Stomach (tissue), 9 donors: Measurements from ENCODE around the gene ADSS1. TPM values are rescaled to one million over a fixed set of nuclear protein-coding genes. Genes with fewer than 3 reads are reported as not detected.
A peak's percentile ranks its signal among the peaks of the same experiment; 100 is the strongest.

Source experiments
- DNase-seq, 2 donors: peaks; one replicate each; pipeline versions ENCODE4 v3.0.0 to v3.0.0-alpha.2; 2013 to 2019
- H3K27ac ChIP-seq, 5 donors: fragments of 200-600 bp in 4 of 5; sonication (generic) in 4 of 5; one replicate each; pipeline ENCODE4 v1.5.1; 2013 to 2019; ENCODE audit warnings: mild to moderate bottlenecking in 1 of 5, moderate library complexity in 1 of 5
- H3K27me3 ChIP-seq, 3 donors: fragments of 200-600 bp; sonication (generic); one replicate each; pipeline ENCODE4 v1.5.1; 2017 to 2019; ENCODE audit warnings: mixed run types in 1 of 3
- H3K36me3 ChIP-seq, 4 donors: fragments of 200-600 bp; sonication (generic); 1 replicate in 3 of 4; 2 replicates in 1 of 4; pipeline ENCODE4 v1.5.1; 2016 to 2019
- H3K4me1 ChIP-seq, 4 donors: fragments of 200-600 bp; sonication (generic); one replicate each; pipeline ENCODE4 v1.5.1; 2016 to 2019
- H3K4me3 ChIP-seq, 4 donors: fragments of 200-600 bp; sonication (generic) in 3 of 4; one replicate each; pipeline ENCODE4 v1.5.1; 2016 to 2019; ENCODE audit warnings: mild to moderate bottlenecking in 1 of 4
- H3K9me3 ChIP-seq, 4 donors: fragments of 200-600 bp; sonication (generic); one replicate each; pipeline ENCODE4 v1.5.1; 2016 to 2019
- EP300 ChIP-seq: sonication (generic); formaldehyde crosslinking; IDR thresholded peaks from one replicate; pipeline ENCODE4 v1.6.1; 2017; ENCODE audit warnings: antibody characterized with exemption
- POLR2A ChIP-seq, 4 donors: fragments of 450-650 bp; IDR thresholded peaks; one replicate each; pipeline ENCODE4 v1.6.1; 2016; ENCODE audit warnings: antibody characterized with exemption in 4 of 4, control low read depth in 2 of 4, mild to moderate bottlenecking in 1 of 4, moderate library complexity in 1 of 4
- POLR2AphosphoS5 ChIP-seq, 3 donors: sonication (generic); formaldehyde crosslinking; IDR thresholded peaks; one replicate each; pipeline ENCODE4 v1.6.1; 2016; ENCODE audit warnings: antibody characterized with exemption in 3 of 3
- WGBS, 5 donors: extraction: QIAGEN DNeasy Blood & Tissue Kit in 3 of 5; methylation state at CpG; one replicate each; pipeline versions ENCODE4 v1.1.5 to v1.1.7; 2013 to 2018; 5-methylcytosine and 5-hydroxymethylcytosine counted together
- intact Hi-C: fragments of 100-400 bp; cut with DNase I; formaldehyde crosslinking; loops from one replicate; pipeline ENCODE4 v1.15.1; 2023; ENCODE audit warnings: low total_unique reads
- polyA plus RNA-seq, 3 donors: library from polyadenylated mRNA; stranded (reverse); fragments of 200-250 nt; gene quantifications; one replicate each; pipeline ENCODE4 v1.2.3, GENCODE V29; 2013
- total RNA-seq, 5 donors: library from RNA; depleted of rRNA; stranded (reverse); fragments of >200 nt; gene quantifications; one replicate each; pipeline versions ENCODE4 v1.1.0 to v1.2.3, GENCODE V29; 2014 to 2016
- TF ChIP-seq, protein P1 (sequence below), 7 experiments: fragments of 450-650 bp in 4 of 7; fragments of 200-600 bp in 3 of 7; sonication (generic) in 3 of 7; IDR thresholded peaks; one replicate each; pipeline ENCODE4 v1.5.1; 2016 to 2019; ENCODE audit warnings: antibody characterized with exemption in 7 of 7, control low read depth in 2 of 7, mild to moderate bottlenecking in 1 of 7
- donor health status: healthy with polysubstance abuse.
- donor health status: Bipolar disorder and iron deficiency.
- donor health status: healthy.

The ADSS1 gene
- total and polyA plus RNA-seq, 8 donors, result 7.0 to 59.4 (median 12.3) TPM; not detected in 1

GRCh38 chr14:104692261-104692938 is 31.6 kb upstream of the ADSS1 start:
- H3K4me3 ChIP-seq, result peak overlapping the region in 2 of 4 donors; percentile 65 to 96
- peaks cover 90 to 98% (median 96%) of the 10 kb centered on the region in 4 donors for H3K4me1 ChIP-seq
- peaks cover 3 to 21% (median 15%) of the 10 kb centered on the region in 4 donors for H3K36me3 ChIP-seq
- no peaks in the 10 kb centered on the region for H3K27me3 ChIP-seq
- 70 to 83% (median 78%) methylated on average over 12 to 15 of the region's 15 CpGs for WGBS, 5 donors
- TF ChIP-seq POLR2AphosphoS5 (IDR thresholded peaks at IDR 0.05) (no peak), POLR2A (IDR thresholded peaks at IDR 0.05) (no peak), EP300 (no peak)
- TF ChIP-seq, protein P1, sequence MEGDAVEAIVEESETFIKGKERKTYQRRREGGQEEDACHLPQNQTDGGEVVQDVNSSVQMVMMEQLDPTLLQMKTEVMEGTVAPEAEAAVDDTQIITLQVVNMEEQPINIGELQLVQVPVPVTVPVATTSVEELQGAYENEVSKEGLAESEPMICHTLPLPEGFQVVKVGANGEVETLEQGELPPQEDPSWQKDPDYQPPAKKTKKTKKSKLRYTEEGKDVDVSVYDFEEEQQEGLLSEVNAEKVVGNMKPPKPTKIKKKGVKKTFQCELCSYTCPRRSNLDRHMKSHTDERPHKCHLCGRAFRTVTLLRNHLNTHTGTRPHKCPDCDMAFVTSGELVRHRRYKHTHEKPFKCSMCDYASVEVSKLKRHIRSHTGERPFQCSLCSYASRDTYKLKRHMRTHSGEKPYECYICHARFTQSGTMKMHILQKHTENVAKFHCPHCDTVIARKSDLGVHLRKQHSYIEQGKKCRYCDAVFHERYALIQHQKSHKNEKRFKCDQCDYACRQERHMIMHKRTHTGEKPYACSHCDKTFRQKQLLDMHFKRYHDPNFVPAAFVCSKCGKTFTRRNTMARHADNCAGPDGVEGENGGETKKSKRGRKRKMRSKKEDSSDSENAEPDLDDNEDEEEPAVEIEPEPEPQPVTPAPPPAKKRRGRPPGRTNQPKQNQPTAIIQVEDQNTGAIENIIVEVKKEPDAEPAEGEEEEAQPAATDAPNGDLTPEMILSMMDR (IDR thresholded peaks at IDR 0.05), result no peak
- intact Hi-C loops, result no loop called here
- no peaks in the 10 kb centered on the region for H3K9me3 ChIP-seq
- peak overlapping the region in 4 of 5 donors; percentile 67 to 93 (median 90) for H3K27ac ChIP-seq
- no peak for DNase-seq

DNA sequence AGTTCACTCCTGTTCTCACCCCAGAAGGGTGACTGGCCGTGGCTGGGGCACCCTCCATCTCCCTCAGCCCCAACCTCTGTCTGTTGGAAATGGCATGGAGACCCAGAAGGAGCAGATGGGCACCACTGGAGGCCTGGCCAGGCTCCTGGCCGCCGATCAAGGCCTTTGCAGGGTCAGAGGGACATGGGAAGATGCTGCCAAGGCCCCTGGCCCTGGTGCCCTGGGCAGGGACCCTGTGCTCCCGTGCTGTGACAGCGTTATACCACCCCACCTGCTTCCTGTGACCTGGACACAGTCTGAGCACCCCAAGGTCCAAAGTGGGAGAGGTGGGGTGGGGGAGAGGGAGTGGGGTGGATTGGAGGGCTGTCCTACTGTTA is 31.1 kb upstream of the ADSS1 start:
- peaks cover 93 to 98% (median 96%) of the 10 kb centered on the region in 4 donors for H3K4me1 ChIP-seq
- TF ChIP-seq, protein P1 (IDR thresholded peaks at IDR 0.05), result no peak
- TF ChIP-seq POLR2AphosphoS5 (IDR thresholded peaks at IDR 0.05), result no peak
- no peak for TF ChIP-seq POLR2A (IDR thresholded peaks at IDR 0.05)
- no peak for TF ChIP-seq EP300
- WGBS, 5 donors, result 68 to 82% (median 71%) methylated on average over 5 of the region's 5 CpGs; no CpG with 5 or more reads in 1 of the 5 donors
- H3K27me3 ChIP-seq, result no peaks in the 10 kb centered on the region
- no peak for DNase-seq
- H3K4me3 ChIP-seq, result peak overlapping the region in 2 of 4 donors; percentile 6 to 65
- intact Hi-C loops, result no loop called here
- peaks cover 3 to 21% (median 15%) of the 10 kb centered on the region in 4 donors for H3K36me3 ChIP-seq
- H3K27ac ChIP-seq, result peak overlapping the region in 4 of 5 donors; percentile 67 to 93 (median 90)
- H3K9me3 ChIP-seq, result no peaks in the 10 kb centered on the region

- H3K36me3 ChIP-seq, result peaks cover 3 to 21% (median 15%) of the 10 kb centered on the region in 4 donors
- 67 to 80% (median 73%) methylated on average over 16 to 26 of the region's 26 CpGs for WGBS, 5 donors
- DNase-seq, result peak in 1 of 2 donors; percentile 64
- H3K4me3 ChIP-seq, result peak overlapping the region in 1 of 4 donors; percentile 6
- H3K4me1 ChIP-seq, result peaks cover 92 to 98% (median 96%) of the 10 kb centered on the region in 4 donors
- H3K9me3 ChIP-seq, result no peaks in the 10 kb centered on the region
- TF ChIP-seq POLR2A (IDR thresholded peaks at IDR 0.05) (no peak), EP300 (no peak), POLR2AphosphoS5 (IDR thresholded peaks at IDR 0.05) (no peak)
- TF ChIP-seq, protein P1 (IDR thresholded peaks at IDR 0.05), result no peak
- intact Hi-C loops, result no loop called here
- no peaks in the 10 kb centered on the region for H3K27me3 ChIP-seq
- peak overlapping the region; percentile 49 to 90 (median 72) for H3K27ac ChIP-seq
Measured at GRCh38 chr14:104693482-104694431, 30.3 kb upstream of the ADSS1 start.

DNA sequence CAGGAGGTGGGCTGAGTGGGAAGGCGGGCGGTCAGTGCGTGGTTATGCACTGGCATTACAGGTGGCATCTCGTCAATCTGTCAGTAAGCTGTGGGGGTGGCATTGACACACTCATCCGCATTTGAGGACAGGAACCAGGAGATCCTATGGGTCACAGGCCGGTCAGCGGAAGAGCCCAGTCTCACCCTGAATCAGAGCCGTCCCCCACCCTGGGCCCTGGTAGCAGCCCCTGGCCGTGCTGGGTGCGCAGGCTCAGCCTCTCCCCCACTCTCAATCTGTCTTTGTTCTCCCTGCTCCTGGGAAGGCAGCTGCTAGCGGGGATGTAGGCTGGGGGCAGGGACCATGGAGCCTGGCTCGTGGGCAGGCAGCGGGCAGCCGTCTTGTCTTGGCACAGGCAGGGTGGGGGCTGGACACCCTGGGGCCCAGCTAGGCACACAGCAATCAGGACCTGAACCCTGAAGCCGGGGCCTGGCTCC is 29.5 kb upstream of the ADSS1 start:
- peak overlapping the region; percentile 49 to 90 (median 72) for H3K27ac ChIP-seq
- peak in 1 of 2 donors; percentile 73 for DNase-seq
- H3K36me3 ChIP-seq, result peaks cover 3 to 21% (median 15%) of the 10 kb centered on the region in 4 donors
- no peaks in the 10 kb centered on the region for H3K27me3 ChIP-seq
- 44 to 69% (median 52%) methylated on average over 8 to 15 of the region's 15 CpGs for WGBS, 5 donors
- intact Hi-C loops, result no loop called here
- no peaks in the 10 kb centered on the region for H3K9me3 ChIP-seq
- TF ChIP-seq EP300 (no peak), POLR2A (IDR thresholded peaks at IDR 0.05) (no peak), POLR2AphosphoS5 (IDR thresholded peaks at IDR 0.05) (no peak)
- TF ChIP-seq, protein P1 (IDR thresholded peaks at IDR 0.05), result no peak
- H3K4me3 ChIP-seq, result peak overlapping the region in 1 of 4 donors; percentile 22
- peaks cover 90 to 99% (median 97%) of the 10 kb centered on the region in 4 donors for H3K4me1 ChIP-seq
